Fibroblast of the aortic adventitia (primary cell): ENCODE results near the gene SLC12A1. TPM values are rescaled to one million over a fixed set of nuclear protein-coding genes. Genes with fewer than 3 reads are reported as not detected.

Experiments used
- DNase-seq: peaks from one replicate; pipeline ENCODE4 v3.0.0-alpha.2; 2010; ENCODE audit warnings: low read depth
- H3K4me3 ChIP-seq: 2 replicates; pipeline ENCODE4 v1.5.1; 2011; ENCODE audit warnings: low read depth, mild to moderate bottlenecking, control low read depth, low read length, moderate library complexity
- total RNA-seq: library from RNA; depleted of rRNA; stranded (reverse); fragments of >200 nt; gene quantifications from 2 replicates; pipeline ENCODE4 v1.2.3, GENCODE V29; 2012; ENCODE audit warnings: low replicate concordance
- TF ChIP-seq, protein P1 (sequence below): IDR thresholded peaks from 2 replicates; pipeline ENCODE4 v1.5.1; 2011; ENCODE audit warnings: mild to moderate bottlenecking, low read length, control low read depth, inconsistent platforms; ENCODE audit not compliant: insufficient read depth

Gene SLC12A1
- total RNA-seq, 1 donor = under 0.01 TPM

DNA sequence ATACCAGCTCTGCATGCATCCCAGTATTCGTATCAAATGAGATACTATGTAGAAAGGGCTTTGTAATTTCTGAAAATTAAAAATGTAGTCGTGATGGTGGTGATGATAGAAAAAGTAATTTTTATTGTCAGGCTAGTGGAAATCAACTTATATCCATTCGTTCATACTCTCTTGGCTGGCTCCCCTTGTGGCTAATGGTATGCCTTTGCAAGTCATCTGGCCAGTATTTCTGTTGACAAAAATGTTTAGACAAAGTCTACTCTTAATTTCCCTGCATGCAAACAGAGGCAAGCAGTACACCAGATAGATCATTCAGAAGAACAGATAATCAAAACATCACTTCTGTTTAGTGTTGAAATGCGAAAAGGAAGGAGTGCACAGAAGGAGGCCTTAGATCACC lies 75.6 kb downstream of the SLC12A1 start:
- TF ChIP-seq, protein P1, sequence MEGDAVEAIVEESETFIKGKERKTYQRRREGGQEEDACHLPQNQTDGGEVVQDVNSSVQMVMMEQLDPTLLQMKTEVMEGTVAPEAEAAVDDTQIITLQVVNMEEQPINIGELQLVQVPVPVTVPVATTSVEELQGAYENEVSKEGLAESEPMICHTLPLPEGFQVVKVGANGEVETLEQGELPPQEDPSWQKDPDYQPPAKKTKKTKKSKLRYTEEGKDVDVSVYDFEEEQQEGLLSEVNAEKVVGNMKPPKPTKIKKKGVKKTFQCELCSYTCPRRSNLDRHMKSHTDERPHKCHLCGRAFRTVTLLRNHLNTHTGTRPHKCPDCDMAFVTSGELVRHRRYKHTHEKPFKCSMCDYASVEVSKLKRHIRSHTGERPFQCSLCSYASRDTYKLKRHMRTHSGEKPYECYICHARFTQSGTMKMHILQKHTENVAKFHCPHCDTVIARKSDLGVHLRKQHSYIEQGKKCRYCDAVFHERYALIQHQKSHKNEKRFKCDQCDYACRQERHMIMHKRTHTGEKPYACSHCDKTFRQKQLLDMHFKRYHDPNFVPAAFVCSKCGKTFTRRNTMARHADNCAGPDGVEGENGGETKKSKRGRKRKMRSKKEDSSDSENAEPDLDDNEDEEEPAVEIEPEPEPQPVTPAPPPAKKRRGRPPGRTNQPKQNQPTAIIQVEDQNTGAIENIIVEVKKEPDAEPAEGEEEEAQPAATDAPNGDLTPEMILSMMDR = no peak
- H3K4me3 ChIP-seq = no peak overlapping the region
- DNase-seq = no peak

DNA sequence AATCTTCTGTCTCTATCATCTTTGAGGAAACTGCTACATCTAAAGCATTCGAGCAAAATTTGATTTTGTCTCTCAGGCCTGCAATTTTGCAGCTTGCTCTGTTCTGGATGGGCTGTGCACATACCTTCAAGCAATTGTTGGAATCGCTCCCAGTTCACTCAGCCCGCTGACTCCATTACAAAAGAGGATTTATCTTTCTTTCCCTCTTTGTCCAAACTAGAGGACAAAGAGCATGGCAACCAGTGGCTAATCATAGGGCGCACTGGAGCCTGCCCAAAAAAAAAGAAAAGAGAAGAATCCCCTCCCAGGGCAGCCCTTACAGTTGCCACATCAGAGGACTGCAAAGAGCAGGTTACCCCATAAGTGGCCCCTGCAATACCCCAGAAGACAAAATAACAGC lies 76.1 kb downstream of the SLC12A1 start:
- DNase-seq = peak; percentile 35
- H3K4me3 ChIP-seq = no peak overlapping the region
- TF ChIP-seq, protein P1 = no peak

DNA sequence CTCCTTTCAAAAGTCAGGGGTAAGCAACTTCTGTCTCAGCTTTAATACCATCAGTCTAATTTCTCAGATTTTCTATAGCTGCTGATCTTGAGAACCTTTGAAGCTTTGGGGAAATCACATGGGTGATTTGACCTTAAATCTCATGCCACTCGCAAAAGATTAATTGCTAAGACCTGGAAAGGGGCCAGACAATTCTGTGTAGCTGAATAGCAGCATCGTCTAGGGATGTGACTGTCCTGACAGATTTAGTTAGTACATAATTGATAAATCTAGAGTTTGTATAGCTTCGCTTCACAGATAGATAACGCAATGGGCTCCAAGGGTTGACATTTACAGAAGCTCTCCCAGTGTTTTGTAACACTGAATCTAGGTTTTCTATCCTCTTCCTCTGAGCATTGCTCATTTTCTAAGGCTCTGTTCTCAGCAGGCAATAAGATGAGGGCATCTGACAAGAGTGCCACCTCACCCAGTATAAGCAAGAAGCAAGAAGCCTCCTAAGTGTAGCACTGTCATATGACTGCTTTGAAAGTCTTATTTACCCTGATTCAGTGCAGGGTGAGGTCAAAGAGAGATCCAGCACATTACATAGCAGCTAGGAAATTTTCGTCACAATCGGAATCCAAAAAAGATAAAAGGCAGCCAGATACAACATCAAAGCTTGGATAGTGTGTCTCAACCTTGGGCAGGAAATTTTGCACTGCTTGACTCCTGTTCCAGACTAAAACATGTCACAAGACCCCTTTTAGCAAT lies 77.5 kb downstream of the SLC12A1 start:
- H3K4me3 ChIP-seq = no peak overlapping the region
- TF ChIP-seq, protein P1 = no peak
- DNase-seq = peak; percentile 70

DNA sequence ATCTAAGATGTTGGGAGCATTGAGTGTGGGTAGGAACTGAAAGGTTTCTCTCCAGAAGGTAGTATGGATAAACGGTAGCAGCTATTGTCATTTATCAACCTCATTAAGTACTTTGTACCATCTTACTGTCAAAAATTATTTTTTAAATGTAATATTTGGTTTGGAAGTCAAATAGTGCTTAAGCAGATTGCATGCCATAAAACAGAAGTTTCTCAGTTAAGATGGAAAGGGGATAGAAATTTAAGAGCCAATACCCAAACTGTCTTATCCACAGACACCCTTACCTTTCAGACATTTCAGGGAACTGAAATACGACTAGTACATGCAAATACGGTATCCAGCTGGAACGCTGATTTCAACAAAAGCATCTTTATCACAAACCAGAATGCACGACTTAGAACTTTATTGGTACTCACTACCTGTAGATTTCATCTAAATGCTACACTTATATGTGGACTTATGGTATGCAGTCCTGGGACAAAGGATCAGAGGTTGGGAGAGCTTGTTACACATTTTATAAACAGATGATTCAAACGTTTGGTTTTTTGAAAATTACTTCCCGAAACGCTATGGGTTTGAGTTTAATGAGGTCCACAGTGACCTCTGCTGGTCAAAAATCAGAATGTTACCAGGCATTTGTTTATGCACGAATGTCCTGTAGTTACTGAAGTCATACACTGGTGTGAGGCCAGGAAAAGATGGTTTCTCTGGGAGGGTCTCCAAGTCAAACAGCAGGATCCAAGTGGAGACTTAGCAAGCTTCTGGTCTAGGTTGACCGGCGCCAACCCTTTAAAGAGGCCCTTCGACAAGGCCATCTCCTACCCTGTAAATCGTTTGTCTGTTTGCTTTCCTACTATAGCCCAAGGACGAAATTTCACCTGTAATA lies 79.5 kb downstream of the SLC12A1 start:
- TF ChIP-seq, protein P1 = peak; percentile 69
- peak; percentile 92 for DNase-seq
- peak overlapping the region; percentile 26 for H3K4me3 ChIP-seq

DNA sequence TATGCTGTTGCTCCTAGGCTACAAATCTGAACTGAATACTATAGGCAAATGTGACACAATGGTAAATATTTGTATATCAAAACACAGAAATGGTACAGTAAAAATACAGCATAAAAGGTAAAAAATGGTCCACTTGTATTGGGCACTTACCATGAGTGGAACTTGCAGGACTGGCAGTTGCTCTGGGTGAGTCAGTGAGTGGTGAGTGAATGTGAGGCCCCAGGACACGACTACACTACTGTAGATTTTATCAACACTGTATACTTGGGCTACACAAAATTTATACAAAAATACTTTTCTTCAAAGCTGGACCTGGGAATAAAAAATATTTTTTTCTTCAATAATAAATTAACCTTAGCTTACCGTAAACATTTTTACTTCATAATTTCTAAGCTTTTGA lies 83.5 kb downstream of the SLC12A1 start:
- TF ChIP-seq, protein P1 = no peak
- H3K4me3 ChIP-seq = no peak overlapping the region

DNA sequence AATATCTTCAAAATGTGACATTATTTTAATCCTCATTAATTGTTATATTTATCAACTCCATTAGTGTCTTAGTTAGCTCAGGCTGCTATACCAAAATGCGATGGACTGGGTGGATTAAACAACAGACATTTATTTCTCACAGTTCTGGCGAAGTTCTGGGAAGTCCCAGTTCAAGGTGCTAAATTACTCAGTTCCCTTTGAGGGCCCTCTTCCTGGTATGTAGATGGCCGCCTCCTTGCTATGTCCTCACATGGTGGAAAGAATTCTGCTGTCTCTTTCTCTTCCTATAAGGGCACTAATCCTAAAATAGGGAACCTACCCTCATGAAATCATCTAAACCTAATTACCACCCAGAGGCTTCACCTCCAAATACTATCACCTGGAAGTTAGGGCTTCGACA lies 86.4 kb downstream of the SLC12A1 start:
- DNase-seq = no peak
- TF ChIP-seq, protein P1 = no peak
- H3K4me3 ChIP-seq = no peak overlapping the region

More for the DNA sequence above, 83.5 kb downstream of the SLC12A1 start:
- no peak for DNase-seq
